NCI-H2029 (cell line): Measurements from ENCODE around the gene XDH.

Experiments used
- DNase-seq: peaks from one replicate; lab custom pipeline; 2025; lab: John Stamatoyannopoulos, UW

XDH gene

DNA sequence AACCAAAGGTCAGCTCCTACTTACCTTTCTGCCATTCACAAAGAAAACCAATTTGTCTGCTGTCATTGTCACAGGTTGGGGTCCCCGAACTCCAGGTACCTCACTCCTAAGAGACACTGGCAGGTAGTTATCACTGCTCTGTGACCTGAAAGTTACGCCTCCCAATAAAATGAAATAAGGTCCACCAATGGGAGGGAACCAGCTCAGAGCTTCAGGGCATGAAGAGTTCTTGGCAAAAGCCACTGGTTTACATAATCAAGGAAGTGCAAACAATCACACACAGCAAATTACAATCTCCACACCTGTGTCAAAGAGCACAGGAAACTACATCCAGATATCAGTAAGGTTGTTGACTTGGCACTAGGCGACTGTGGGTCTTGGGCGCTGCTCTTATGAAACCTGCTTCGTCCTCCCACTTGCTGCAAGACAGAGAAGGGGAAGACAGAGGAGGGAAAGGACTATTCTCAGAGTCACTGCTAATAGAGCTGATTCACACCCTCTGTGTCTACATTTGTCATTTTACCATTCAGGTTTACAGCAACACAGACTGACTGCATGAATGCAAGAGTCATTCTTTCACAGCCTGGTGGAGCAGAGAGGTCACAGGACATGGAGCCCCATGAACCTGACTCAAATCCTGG is at the start of gene XDH:
Gene XDH, minus strand, starts transcription at position 142 of the 641 bp plus-strand sequence. Its CDS starts 76 bp downstream, at position 66.
- peak; percentile 83 for DNase-seq

DNA sequence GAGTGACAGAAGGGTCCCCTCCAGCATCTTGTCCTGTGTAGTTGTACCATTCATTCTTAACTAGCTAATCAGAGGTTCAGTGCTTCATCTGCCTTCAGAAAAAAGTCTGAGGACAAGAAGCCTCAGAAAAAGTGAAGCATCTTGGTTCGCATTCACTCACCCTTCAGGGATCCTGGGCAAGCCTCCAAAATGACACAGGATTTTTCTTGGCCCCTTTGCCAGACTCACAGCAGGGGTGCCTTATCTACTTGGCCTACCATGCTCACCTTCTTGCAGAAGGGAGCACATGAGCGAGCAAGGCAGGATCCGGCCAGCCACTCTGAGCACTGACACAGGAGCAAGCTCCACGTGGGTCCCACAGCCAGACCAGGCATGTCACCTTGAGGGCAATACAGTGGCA is 43.1 kb upstream of the XDH start:
- no peak for DNase-seq

- no peak for DNase-seq
Observed at GRCh38 chr2:31446848-31447247, 32.3 kb upstream of the XDH start.

GRCh38 chr2:31442376-31442775 is 27.8 kb upstream of the XDH start:
- DNase-seq, result no peak

- DNase-seq, result no peak
Observed at GRCh38 chr2:31440764-31441163, 26.2 kb upstream of the XDH start.

DNA sequence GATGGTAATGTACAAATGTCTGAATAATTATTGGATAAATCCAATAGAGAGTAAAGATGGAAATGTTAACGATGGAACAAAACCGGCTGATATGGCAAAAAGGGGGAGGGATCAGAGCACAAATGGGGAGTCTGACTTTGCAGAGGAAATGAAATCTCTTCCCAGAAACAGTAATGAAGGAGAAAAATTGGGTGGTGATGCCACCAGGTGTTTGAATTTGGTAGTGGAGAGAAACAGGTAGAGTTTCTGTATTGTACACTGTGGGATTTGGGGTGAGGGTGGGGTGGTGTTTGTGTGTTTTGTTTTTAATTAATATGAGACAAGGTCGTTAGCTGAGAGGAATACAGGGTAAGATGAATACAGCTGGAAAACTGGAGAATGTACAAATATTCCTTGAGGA is 20.4 kb upstream of the XDH start:
- DNase-seq, result no peak

DNA sequence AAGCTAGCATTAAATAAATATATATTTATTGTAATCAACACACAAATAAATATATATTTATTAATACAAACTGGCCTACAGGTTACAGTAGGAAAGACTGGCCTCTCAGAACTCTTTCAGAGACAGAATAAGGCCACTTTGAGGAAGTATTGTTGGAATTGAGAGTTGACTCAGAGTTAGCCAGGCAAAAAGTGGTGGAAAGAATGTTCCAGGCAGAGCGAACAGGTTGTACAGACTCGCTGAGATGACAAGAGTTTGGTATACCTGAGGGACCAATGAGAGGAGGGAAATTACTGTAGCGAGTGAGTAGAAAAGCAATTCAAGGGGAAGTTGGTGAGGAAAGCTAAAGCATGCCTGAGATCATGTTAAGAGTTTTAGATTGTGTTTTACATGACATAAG is 19.0 kb upstream of the XDH start:
- DNase-seq, result no peak

- no peak for DNase-seq
Observed at GRCh38 chr2:31430439-31431165, 16.1 kb upstream of the XDH start.

DNA sequence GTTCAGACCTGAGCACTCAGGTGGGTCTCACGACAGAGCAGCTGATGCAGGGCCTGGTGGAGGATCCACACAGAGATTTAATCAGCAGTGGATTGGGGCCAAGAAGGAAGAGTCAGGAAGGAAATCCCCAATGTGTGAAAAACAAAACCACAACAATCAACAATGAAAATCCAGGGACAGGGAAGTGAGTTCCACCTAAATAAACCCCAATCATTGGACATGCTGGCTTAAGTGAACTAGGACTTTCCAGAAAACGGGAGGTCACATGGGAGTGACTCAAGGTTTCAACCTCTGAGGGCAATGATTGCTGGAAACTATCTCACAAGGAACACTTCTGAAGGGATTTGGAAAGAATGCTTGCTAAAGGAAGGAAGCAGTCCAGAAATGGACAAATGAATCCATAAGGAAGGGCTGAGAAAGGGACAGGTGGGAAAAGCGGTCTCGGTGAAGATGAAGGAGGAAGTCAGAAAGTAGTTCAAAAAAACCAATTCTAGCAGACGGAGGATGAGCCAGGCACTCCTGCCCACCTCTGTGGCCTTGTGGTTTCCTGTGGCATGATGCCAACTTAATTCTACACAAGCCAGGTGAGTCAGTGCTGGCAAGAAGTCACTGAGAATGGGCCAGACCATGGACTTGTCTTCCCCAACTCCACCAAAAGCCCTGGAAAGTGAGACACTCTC is 15.4 kb upstream of the XDH start:
- DNase-seq, result peak; percentile 49

GRCh38 chr2:31429040-31429439 is 14.5 kb upstream of the XDH start:
- no peak for DNase-seq

DNA sequence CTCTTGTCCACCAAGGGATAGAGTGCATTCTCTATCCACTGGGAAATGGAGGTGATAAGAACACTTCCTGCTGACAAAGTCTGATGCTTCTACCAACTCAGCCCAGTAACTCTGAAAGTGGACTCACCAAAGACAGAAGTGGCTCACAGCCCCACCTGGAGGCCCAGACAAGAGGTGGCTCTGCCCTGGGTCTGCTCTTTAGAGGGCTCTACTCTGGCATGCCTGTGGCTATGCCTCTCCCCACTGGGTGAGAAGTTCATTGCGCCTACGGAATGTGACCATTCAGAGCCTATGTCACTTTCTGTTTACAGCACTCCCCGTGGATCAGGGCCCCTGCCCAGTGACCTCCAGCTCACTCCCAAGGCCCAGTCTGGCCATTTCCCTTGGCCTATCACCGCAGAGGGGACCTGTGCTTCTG is 13.5 kb upstream of the XDH start:
- DNase-seq, result no peak

DNA sequence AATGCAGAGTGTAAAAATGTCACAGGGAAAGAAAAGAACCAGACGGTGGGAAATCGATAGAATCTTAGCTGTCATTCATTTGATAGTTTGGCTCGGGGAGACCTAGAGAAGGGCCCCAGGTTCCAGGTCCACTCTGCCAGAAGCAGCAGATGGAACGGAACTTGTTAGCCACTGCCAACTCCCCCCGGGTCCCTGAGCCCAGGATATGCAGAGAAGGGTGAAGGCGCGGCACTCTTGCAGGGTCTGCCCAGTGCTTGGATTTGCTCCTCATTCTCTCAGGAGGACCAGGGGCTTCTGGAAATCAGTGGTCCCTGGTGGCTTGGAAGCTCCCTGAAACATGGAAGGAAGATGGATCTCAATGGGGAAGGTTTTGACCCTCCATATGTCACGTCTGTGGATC is 11.6 kb upstream of the XDH start:
- no peak for DNase-seq

DNA sequence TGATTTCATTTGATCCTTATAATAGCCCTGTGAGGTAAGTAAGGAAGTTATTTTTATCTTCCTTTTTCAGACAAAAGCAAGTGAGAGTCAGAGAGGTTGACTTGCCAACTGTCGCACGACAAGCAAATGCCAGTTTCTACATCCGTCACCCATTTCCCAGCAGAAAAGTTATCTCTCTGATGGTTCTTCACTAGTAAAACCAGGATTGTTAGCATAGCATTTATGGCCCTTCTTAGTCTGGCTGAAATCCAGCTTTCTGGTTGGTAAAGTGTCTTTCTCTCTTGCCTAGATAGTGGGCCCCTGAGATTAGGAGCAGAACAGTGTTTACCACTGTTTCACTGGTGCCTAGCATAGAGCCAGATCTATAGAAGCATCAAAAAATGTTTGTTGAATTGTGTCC is 7.1 kb upstream of the XDH start:
- DNase-seq, result no peak

DNA sequence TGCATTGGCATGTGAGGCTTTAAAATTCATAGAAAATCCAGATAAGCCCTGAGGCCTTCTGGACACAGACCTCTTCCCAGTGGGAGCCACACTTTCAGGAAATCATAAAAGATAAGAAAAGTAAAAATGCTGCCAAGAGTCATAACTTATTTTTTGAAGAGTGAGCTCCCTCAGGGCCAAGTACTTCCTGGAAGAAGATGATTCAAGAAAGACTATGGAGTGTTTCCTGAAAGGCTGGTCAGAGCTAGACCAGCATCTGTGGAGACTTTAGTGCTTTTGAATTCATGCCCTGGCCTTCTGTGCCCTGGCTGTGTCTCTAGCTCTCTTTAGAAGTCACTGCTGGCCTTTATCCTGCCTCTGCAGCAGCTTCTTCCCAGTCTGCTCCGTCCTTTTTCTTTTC is 6.4 kb upstream of the XDH start:
- no peak for DNase-seq

DNA sequence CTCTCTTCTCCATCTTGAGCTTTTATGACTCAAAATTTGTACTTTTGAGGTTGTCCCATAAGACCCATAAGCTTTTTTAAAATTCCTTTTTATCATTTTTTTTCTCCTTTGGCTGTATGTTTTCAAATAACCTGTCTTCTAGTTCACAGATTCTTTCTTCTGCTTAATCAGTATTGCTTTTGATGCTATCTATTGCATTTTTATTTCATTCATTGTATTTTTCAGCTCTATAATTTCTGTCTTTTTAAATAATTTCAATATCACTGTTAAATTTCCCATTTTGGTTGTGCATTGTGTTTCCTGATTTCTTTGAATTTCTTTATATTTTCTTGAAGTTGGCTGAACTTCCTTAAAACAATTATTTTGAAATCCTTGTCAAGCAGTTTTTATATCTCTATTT is 4.8 kb upstream of the XDH start:
- DNase-seq, result no peak

DNA sequence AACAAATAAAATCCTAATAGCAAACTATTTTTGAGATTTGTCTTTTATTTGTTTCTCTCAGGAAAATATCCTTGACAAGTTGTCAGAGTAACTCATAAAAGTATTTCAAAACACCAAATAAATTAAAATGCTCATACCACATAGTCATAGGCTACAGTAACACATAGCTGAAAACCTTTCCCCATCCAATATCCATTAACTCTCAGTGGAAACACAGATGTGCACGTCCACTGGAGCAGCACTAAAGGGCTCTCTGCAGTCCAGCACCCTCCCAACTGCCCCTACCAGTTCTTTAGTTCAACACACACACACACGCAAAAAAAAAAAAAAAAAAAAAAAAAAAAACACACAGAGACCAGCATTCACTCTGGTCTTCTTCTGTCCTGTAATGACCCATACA is 879 bp upstream of the XDH start:
- DNase-seq, result no peak

- no peak for DNase-seq
Observed at GRCh38 chr2:31413862-31414550, 536 bp downstream of the XDH start.

- DNase-seq, result no peak
Observed at GRCh38 chr2:31413025-31413424, 1.5 kb downstream of the XDH start.

- no peak for DNase-seq
Observed at GRCh38 chr2:31411771-31412170, 2.8 kb downstream of the XDH start.

- no peak for DNase-seq
Observed at GRCh38 chr2:31406593-31407385, 7.8 kb downstream of the XDH start.

DNA sequence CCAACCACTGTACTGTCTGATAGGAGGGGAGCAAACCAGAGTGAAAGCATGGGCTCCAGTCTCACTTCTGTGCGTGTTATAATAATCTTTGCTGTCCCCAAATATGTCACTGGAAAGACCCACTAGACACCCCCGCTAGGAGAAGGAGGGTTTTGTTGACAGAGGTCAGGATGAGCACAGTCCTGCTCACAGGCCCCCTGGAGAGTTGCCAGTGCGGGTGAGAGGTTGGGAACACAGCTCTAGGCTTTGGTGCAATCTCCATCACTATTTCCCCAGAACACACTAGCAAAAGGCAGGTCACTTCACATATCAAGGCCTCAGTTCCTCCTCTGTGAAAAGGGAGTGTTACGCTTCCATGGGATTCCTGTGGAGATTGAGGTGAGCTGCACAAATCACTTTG is 9.7 kb downstream of the XDH start:
- DNase-seq, result no peak

- no peak for DNase-seq
Observed at GRCh38 chr2:31404302-31404701, 10.2 kb downstream of the XDH start.
